Testis (tissue), 2 donors: ENCODE results near the gene TMEM62.

Experiments
- CTCF ChIP-seq, 3 experiments: fragments of 450-650 bp in 2 of 3; fragments of 200-600 bp in 1 of 3; sonication (generic) in 1 of 3; IDR thresholded peaks; one replicate each; pipeline ENCODE4 v1.5.1; 2016 to 2019; ENCODE audit warnings: antibody characterized with exemption in 3 of 3, mild to moderate bottlenecking in 2 of 3, moderate library complexity in 1 of 3
- POLR2A ChIP-seq: fragments of 450-650 bp; IDR thresholded peaks from one replicate; pipeline ENCODE4 v1.6.1; 2017; ENCODE audit warnings: antibody characterized with exemption, mild to moderate bottlenecking, moderate library complexity

- TF ChIP-seq CTCF (IDR thresholded peaks at IDR 0.05) (no peak), POLR2A (no peak)
These were observed 37.0 kb upstream of the TMEM62 start for GRCh38 chr15:43096411-43096810.
